Loucy (cell line): ENCODE results near the gene DCAF11.
A peak's percentile ranks its signal among the peaks of the same experiment; 100 is the strongest.

Experiments
- H2AFZ ChIP-seq: fragments of 200-600 bp; sonication (generic); 2 replicates; pipeline ENCODE4 v1.6.0; 2016; ENCODE audit warnings: antibody characterized with exemption, mild to moderate bottlenecking, low read length, moderate library complexity
- H3F3A ChIP-seq: fragments of 200-600 bp; 2 replicates; pipeline ENCODE4 v1.6.0; 2016; ENCODE audit warnings: antibody characterized with exemption, low read depth, mild to moderate bottlenecking
- H3K27me3 ChIP-seq: fragments of 200-600 bp; sonication (generic); 2 replicates; pipeline ENCODE4 v1.6.1; 2014; ENCODE audit warnings: low read length, mild to moderate bottlenecking; ENCODE audit not compliant: insufficient read depth, poor library complexity, severe bottlenecking
- H3K36me3 ChIP-seq: fragments of 200-600 bp; sonication (generic); 2 replicates; pipeline ENCODE4 v1.6.1; 2016; ENCODE audit warnings: low read length; ENCODE audit not compliant: insufficient read depth
- H3K4me1 ChIP-seq: fragments of 200-600 bp; sonication (generic); 2 replicates; pipeline ENCODE4 v1.5.1; 2014; ENCODE audit warnings: low read length, mild to moderate bottlenecking; ENCODE audit not compliant: insufficient read depth, poor library complexity, severe bottlenecking
- H3K4me2 ChIP-seq: fragments of 200-600 bp; sonication (generic); 2 replicates; pipeline ENCODE4 v1.6.0; 2014; ENCODE audit warnings: antibody characterized with exemption, low read length, low read depth, mild to moderate bottlenecking; ENCODE audit not compliant: poor library complexity, severe bottlenecking
- H3K4me3 ChIP-seq: fragments of 200-600 bp; sonication (generic); 2 replicates; pipeline ENCODE4 v1.5.1; 2014; ENCODE audit warnings: low read length, mild to moderate bottlenecking, mixed read lengths; ENCODE audit not compliant: poor library complexity, severe bottlenecking
- H3K79me2 ChIP-seq: fragments of 200-600 bp; sonication (generic); 2 replicates; pipeline ENCODE4 v1.6.1; 2014; ENCODE audit warnings: low read length; ENCODE audit not compliant: insufficient read depth
- H3K9ac ChIP-seq: fragments of 200-600 bp; sonication (generic); 2 replicates; pipeline ENCODE4 v1.6.0; 2014; ENCODE audit warnings: mild to moderate bottlenecking, low read depth, low read length, moderate library complexity; ENCODE audit not compliant: poor library complexity, severe bottlenecking
- H3K9me2 ChIP-seq: fragments of 200-600 bp; sonication (generic); replicated peaks from 2 replicates; pipeline ENCODE4 v1.6.1; 2016; ENCODE audit warnings: low read depth, low read length, mixed read lengths
- H3K9me3 ChIP-seq: fragments of 200-600 bp; sonication (generic); 2 replicates; pipeline ENCODE4 v1.6.1; 2014; ENCODE audit warnings: mild to moderate bottlenecking, antibody characterized with exemption, low read length, low read depth; ENCODE audit not compliant: insufficient read depth
- H4K20me1 ChIP-seq: fragments of 200-600 bp; sonication (generic); 2 replicates; pipeline ENCODE4 v1.6.0; 2014; ENCODE audit warnings: antibody characterized with exemption, low read length, mild to moderate bottlenecking; ENCODE audit not compliant: insufficient read depth, poor library complexity, severe bottlenecking
- CTCF ChIP-seq: fragments of 200-600 bp; sonication (generic); conservative IDR thresholded peaks from 2 replicates; pipeline ENCODE4 v1.5.1; 2014; ENCODE audit warnings: mild to moderate bottlenecking, antibody characterized with exemption, low read length
- EZH2phosphoT487 ChIP-seq: fragments of 200-600 bp; IDR thresholded peaks from 2 replicates; pipeline ENCODE4 v1.6.1; 2018; ENCODE audit warnings: antibody characterized with exemption, mild to moderate bottlenecking, moderate library complexity, borderline replicate concordance

Gene DCAF11

GRCh38 chr14:24138396-24139271 is 24.1 kb downstream of the DCAF11 start:
- peak overlapping the region; percentile 97 for H3K4me3 ChIP-seq
- no peaks in the 10 kb centered on the region for H3F3A ChIP-seq
- peaks cover 28% of the 10 kb centered on the region for H4K20me1 ChIP-seq
- H3K9me2 ChIP-seq = no peaks in the 10 kb centered on the region
- peaks cover 19% of the 10 kb centered on the region for H3K36me3 ChIP-seq
- no peaks in the 10 kb centered on the region for H3K9me3 ChIP-seq
- peaks cover 59% of the 10 kb centered on the region for H3K79me2 ChIP-seq
- no peaks in the 10 kb centered on the region for H3K27me3 ChIP-seq
- peaks cover 44% of the 10 kb centered on the region for H3K4me1 ChIP-seq
- peak overlapping the region; percentile 85 for H3K9ac ChIP-seq
- H3K4me2 ChIP-seq = peak overlapping the region; percentile 99
- no peak for TF ChIP-seq CTCF
- no peak overlapping the region for H2AFZ ChIP-seq

GRCh38 chr14:24139272-24139934 is 24.8 kb downstream of the DCAF11 start:
- Histone ChIP-seq H3K4me3 (peak overlapping the region; percentile 97), H3K27me3 (no peaks in the 10 kb centered on the region), H3K9ac (peak overlapping the region; percentile 85), H2AFZ (no peak overlapping the region), H3K79me2 (peaks cover 66% of the 10 kb centered on the region), H3K9me3 (no peaks in the 10 kb centered on the region), H3F3A (no peaks in the 10 kb centered on the region), H3K4me1 (peaks cover 44% of the 10 kb centered on the region), H3K4me2 (peak overlapping the region; percentile 81), H3K9me2 (no peaks in the 10 kb centered on the region), H4K20me1 (peaks cover 28% of the 10 kb centered on the region), H3K36me3 (peaks cover 19% of the 10 kb centered on the region)
- no peak for TF ChIP-seq EZH2phosphoT487
- TF ChIP-seq CTCF = peak; percentile 26

DNA sequence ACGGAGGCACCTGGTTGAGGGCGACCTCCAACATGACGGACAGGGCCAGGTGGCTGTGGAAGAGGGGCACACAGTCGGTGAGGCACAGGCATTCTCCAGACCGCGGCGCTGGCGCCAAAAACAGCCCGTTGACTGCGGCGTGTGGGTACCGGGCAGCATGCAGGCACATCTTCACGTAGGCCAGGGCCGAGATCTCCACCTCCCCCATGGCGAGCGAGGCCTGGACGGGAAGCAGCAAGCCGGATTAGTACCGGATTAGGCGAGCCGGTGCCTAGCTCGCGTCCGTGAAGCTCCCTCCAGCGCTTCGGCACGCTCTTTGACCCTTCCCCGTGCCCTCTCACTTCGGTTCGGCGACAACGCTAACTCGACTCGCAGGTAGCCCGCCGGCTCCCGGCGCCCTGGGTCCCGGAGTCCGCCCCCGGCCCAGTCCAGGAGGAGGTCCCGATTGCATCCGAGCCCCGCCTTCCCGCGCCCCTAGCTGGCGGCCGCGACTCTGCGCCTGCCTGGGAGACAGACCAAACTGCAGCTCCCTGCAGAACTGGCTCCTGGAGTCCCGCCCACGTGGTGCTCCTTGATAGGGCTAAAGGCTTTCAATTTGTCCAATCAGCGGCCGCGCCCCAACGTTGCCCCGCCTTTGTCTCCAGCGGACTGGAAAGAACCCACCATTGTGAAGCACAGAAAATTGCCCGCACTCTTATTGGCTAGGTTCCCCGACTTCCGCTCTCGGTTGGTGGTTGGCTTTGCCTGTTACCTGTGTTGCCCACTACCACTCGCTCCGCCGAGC is 26.7 kb downstream of the DCAF11 start, which contains the start of gene EMC9:
Gene EMC9, minus strand, starts transcription at position 495 of the 784 bp plus-strand sequence. Its CDS starts 287 bp downstream, at position 208.
- H3K9me3 ChIP-seq = no peaks in the 10 kb centered on the region
- H3K9me2 ChIP-seq = no peaks in the 10 kb centered on the region
- H3K36me3 ChIP-seq = peaks cover 19% of the 10 kb centered on the region
- no peaks in the 10 kb centered on the region for H3F3A ChIP-seq
- H3K4me3 ChIP-seq = peak within 1 kb of the TSS; percentile 97
- no peaks in the 10 kb centered on the region for H3K27me3 ChIP-seq
- TF ChIP-seq EZH2phosphoT487 = no peak
- TF ChIP-seq CTCF = peak; percentile 31; the same call in 1 of the 2 replicates
- H3K9ac ChIP-seq = peak within 1 kb of the TSS; percentile 85
- H3K79me2 ChIP-seq = peaks cover 82% of the 10 kb centered on the region
- H3K4me1 ChIP-seq = peaks cover 53% of the 10 kb centered on the region
- H4K20me1 ChIP-seq = peaks cover 33% of the 10 kb centered on the region
- H2AFZ ChIP-seq = peak within 1 kb of the TSS; percentile 62
- H3K4me2 ChIP-seq = peak within 1 kb of the TSS; percentile 93
